SH-SY5Y (cell line): ENCODE results near the gene FGFR4.

Experiments used
- GATA2 ChIP-seq: IDR thresholded peaks from 2 replicates; pipeline ENCODE4 v1.6.1; 2011; ENCODE audit warnings: mild to moderate bottlenecking, low read depth, low read length
- GATA3 ChIP-seq: IDR thresholded peaks from 2 replicates; pipeline ENCODE4 v1.6.1; 2011; ENCODE audit warnings: low read depth, mild to moderate bottlenecking, low read length, moderate library complexity

Gene FGFR4

GRCh38 chr5:177142778-177143177 lies 56.1 kb downstream of the FGFR4 start:
- TF ChIP-seq GATA2 (no peak), GATA3 (no peak)

DNA sequence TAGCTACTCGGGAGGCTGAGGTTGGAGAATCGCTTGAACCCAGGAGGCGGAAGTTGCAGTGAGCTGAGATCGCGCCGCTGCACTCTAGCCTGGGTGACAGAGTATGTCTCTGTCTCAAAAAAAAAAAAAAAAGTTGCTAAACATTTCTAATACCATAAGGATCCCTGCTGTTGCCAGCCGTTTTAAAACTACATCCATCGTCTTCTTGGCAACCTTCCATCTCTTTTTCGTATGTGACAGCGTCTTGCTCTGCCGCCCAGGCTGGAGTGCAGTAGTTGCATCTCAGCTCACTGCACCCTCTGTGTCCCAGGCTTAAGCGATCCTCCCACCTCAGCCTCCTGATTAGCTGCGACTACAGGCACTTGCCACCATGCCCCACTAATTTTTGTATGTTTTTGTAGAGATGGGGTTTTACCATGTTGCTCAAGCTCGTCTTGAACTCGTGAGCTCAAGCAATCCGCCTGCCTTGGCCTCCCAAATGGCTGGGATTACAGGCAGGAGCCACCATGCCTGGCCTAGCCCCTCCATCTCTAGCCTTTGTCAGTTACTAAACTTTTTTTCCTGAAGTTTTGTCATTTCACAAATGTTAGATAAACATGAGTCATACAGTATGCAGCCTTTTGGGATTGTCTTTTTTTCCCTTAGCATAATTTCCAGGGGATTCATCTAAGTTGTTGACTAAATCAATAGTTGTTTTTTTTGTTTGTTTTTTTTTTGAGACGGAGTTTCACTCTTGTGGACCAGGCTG lies 60.4 kb downstream of the FGFR4 start:
- TF ChIP-seq GATA2 (no peak), GATA3 (no peak)
